ENCODE results near the gene ZNF497. TPM values are rescaled to one million over a fixed set of nuclear protein-coding genes. Genes with fewer than 3 reads are reported as not detected.

Gene ZNF497
- total and polyA plus RNA-seq, 2 of the 13 experiments (the other 11 are each of a cell fraction or from before 2014, with no cell fraction given): 1.5 to 1.9 TPM

DNA sequence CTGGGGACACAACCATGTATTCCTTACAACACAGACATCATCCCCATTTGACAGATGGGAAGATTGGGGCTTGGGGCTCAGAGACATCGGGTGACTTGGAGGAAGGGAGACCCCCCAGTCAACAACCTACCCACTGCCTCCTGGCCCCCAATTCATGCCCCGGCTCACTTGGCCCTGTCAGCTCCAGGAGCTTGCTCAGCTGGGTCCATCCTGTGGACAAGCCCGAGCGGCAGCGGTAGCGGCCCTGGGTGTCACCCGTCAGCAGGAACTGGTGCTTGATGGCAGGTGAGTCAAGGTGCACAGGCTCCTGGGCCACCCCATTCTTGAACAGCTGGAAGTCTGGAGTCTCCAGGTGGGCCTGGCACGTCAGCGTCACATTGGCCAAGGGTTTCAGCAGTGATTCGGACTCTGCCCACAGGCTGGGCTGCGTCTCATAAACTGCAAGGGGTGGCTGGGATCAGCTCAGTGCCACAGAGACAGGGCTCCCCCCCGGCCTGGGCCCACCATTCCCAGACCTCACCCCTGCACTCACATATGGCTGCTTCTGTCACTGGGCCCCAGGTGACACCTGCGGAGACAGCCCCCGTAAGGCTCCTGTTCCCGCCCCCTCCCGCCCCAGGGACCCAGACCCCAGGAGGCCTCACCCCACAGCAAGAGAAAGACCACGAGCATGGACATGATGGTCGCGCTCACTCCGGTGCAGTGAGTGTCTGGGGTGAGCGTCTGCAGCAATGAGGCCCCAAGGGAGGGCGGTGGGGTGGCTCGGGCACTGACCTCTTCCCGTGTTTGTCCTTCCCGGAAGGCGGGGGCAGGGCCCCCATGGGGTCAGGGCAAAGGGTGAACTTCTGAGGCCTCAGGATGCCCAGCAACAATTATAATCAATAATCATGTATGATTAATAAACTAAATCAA lies 9.5 kb downstream of the ZNF497 start, which contains the start of gene A1BG (continued):
- TF ChIP-seq JARID2 (CRISPR knock-in tag; IDR thresholded peaks at IDR 0.05; ENCODE audit: insufficient replicate concordance) (no peak), SMARCC2 (IDR thresholded peaks at IDR 0.05) (no peak), TCF7L2 (IDR thresholded peaks at IDR 0.05; ENCODE audit: low read depth, low read length) (no peak), ZNF724P (CRISPR knock-in tag; IDR thresholded peaks at IDR 0.05; ENCODE audit: borderline replicate concordance) (no peak), NFKBIZ (CRISPR knock-in tag; IDR thresholded peaks at IDR 0.05) (no peak), ISL2 (CRISPR knock-in tag; IDR thresholded peaks at IDR 0.05) (no peak), ZNF382 (CRISPR knock-in tag; IDR thresholded peaks at IDR 0.05; ENCODE audit: borderline replicate concordance) (no peak), FOXC1 (CRISPR knock-in tag; IDR thresholded peaks at IDR 0.05; ENCODE audit: borderline replicate concordance) (peak; percentile 39), ZNF615 (CRISPR knock-in tag; IDR thresholded peaks at IDR 0.05; ENCODE audit: borderline replicate concordance) (no peak), PPARG (CRISPR knock-in tag; conservative IDR thresholded peaks at IDR 0.05) (peak; percentile 69), ZBTB25 (CRISPR knock-in tag; IDR thresholded peaks at IDR 0.05) (no peak), HES4 (CRISPR knock-in tag; IDR thresholded peaks at IDR 0.05; ENCODE audit: borderline replicate concordance) (no peak), ZNF326 (CRISPR knock-in tag; IDR thresholded peaks at IDR 0.05; ENCODE audit: borderline replicate concordance) (no peak), CREM (IDR thresholded peaks at IDR 0.05) (peak; percentile 42; the same call in 1 of the 2 replicates), CREM (CRISPR knock-in tag; IDR thresholded peaks at IDR 0.05) (no peak), RFX3 (CRISPR knock-in tag; IDR thresholded peaks at IDR 0.05) (no peak)
- TF ChIP-seq, protein P1, sequence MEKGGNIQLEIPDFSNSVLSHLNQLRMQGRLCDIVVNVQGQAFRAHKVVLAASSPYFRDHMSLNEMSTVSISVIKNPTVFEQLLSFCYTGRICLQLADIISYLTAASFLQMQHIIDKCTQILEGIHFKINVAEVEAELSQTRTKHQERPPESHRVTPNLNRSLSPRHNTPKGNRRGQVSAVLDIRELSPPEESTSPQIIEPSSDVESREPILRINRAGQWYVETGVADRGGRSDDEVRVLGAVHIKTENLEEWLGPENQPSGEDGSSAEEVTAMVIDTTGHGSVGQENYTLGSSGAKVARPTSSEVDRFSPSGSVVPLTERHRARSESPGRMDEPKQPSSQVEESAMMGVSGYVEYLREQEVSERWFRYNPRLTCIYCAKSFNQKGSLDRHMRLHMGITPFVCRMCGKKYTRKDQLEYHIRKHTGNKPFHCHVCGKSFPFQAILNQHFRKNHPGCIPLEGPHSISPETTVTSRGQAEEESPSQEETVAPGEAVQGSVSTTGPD (CRISPR knock-in tag; IDR thresholded peaks at IDR 0.05): 0 out of 2 replicates have a peak, but pooled peaks have one; percentile 2
- TF ChIP-seq, protein P2, sequence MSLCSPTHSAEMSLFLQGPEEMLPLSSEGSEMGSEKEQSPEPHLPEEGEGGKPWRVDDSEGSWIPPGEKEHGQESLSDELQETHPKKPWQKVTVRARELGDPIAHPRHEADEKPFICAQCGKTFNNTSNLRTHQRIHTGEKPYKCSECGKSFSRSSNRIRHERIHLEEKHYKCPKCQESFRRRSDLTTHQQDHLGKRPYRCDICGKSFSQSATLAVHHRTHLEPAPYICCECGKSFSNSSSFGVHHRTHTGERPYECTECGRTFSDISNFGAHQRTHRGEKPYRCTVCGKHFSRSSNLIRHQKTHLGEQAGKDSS (CRISPR knock-in tag; IDR thresholded peaks at IDR 0.05; ENCODE audit: borderline replicate concordance, low read depth): no peak
- TF ChIP-seq, protein P3, sequence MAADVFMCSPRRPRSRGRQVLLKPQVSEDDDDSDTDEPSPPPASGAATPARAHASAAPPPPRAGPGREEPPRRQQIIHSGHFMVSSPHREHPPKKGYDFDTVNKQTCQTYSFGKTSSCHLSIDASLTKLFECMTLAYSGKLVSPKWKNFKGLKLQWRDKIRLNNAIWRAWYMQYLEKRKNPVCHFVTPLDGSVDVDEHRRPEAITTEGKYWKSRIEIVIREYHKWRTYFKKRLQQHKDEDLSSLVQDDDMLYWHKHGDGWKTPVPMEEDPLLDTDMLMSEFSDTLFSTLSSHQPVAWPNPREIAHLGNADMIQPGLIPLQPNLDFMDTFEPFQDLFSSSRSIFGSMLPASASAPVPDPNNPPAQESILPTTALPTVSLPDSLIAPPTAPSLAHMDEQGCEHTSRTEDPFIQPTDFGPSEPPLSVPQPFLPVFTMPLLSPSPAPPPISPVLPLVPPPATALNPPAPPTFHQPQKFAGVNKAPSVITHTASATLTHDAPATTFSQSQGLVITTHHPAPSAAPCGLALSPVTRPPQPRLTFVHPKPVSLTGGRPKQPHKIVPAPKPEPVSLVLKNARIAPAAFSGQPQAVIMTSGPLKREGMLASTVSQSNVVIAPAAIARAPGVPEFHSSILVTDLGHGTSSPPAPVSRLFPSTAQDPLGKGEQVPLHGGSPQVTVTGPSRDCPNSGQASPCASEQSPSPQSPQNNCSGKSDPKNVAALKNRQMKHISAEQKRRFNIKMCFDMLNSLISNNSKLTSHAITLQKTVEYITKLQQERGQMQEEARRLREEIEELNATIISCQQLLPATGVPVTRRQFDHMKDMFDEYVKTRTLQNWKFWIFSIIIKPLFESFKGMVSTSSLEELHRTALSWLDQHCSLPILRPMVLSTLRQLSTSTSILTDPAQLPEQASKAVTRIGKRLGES (CRISPR knock-in tag; IDR thresholded peaks at IDR 0.05; ENCODE audit: borderline replicate concordance): no peak
- TF ChIP-seq, protein P4, sequence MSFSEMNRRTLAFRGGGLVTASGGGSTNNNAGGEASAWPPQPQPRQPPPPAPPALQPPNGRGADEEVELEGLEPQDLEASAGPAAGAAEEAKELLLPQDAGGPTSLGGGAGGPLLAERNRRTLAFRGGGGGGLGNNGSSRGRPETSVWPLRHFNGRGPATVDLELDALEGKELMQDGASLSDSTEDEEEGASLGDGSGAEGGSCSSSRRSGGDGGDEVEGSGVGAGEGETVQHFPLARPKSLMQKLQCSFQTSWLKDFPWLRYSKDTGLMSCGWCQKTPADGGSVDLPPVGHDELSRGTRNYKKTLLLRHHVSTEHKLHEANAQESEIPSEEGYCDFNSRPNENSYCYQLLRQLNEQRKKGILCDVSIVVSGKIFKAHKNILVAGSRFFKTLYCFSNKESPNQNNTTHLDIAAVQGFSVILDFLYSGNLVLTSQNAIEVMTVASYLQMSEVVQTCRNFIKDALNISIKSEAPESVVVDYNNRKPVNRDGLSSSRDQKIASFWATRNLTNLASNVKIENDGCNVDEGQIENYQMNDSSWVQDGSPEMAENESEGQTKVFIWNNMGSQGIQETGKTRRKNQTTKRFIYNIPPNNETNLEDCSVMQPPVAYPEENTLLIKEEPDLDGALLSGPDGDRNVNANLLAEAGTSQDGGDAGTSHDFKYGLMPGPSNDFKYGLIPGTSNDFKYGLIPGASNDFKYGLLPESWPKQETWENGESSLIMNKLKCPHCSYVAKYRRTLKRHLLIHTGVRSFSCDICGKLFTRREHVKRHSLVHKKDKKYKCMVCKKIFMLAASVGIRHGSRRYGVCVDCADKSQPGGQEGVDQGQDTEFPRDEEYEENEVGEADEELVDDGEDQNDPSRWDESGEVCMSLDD (CRISPR knock-in tag; IDR thresholded peaks at IDR 0.05; ENCODE audit: borderline replicate concordance): 0 out of 2 replicates have a peak, but pooled peaks have one; percentile 18
